SK-N-SH (cell line): Measurements from ENCODE around the gene MEA1. TPM values are rescaled to one million over a fixed set of nuclear protein-coding genes. Genes with fewer than 3 reads are reported as not detected.

ENCODE experiments used
- CTCF ChIA-PET: fragments of 300-600, 350-600 bp; formaldehyde crosslinking; extraction: SDS; loops from one replicate; lab custom pipeline; 2021; lab: Yijun Ruan, JAX
- POLR2A ChIA-PET: fragments of 350-600 bp; sonication (Branson Sonifier 250); formaldehyde crosslinking; extraction: SDS; loops from one replicate; lab custom pipeline; 2020; ENCODE audit warnings: antibody characterized with exemption, inconsistent platforms; lab: Yijun Ruan, JAX
- DNase-seq: peaks from one replicate; pipeline ENCODE4 v3.0.0; 2012
- H2AFZ ChIP-seq: fragments of 200-600 bp; sonication (generic); 2 replicates; pipeline ENCODE4 v1.8.1; 2016; ENCODE audit warnings: antibody characterized with exemption, mild to moderate bottlenecking, low read depth
- H3F3A ChIP-seq: fragments of 200-600 bp; sonication (generic); replicated peaks from 2 replicates; pipeline ENCODE3; 2016; ENCODE audit warnings: antibody characterized with exemption, mild to moderate bottlenecking; ENCODE audit not compliant: insufficient read depth
- H3K27ac ChIP-seq, 2 experiments: fragments of 200-500 bp in 1 of 2; fragments of 200-600 bp in 1 of 2; sonication (Bioruptor generic) in 1 of 2; sonication (generic), shearing (Covaris generic) in 1 of 2; 2 replicates each; pipeline versions ENCODE4 v1.5.1 to v1.6.1; 2014 to 2016; ENCODE audit warnings: low read depth in 2 of 2, inconsistent platforms in 1 of 2, low read length in 1 of 2, mild to moderate bottlenecking in 1 of 2, mixed read lengths in 1 of 2
- H3K27me3 ChIP-seq: fragments of 200-600 bp; sonication (generic), shearing (Covaris generic); 2 replicates; pipeline ENCODE4 v1.6.1; 2016; ENCODE audit warnings: mixed run types; ENCODE audit not compliant: insufficient read depth
- H3K36me3 ChIP-seq, 2 experiments: fragments of 200-500 bp in 1 of 2; fragments of 200-600 bp in 1 of 2; sonication (Bioruptor generic) in 1 of 2; sonication (generic) in 1 of 2; replicated peaks in 1 of 2; 2 replicates each; pipeline versions ENCODE3 to v1.5.1; 2014 to 2016; ENCODE audit warnings: low read length in 1 of 2, mild to moderate bottlenecking in 1 of 2; ENCODE audit not compliant: insufficient read depth in 2 of 2, control insufficient read depth in 1 of 2
- H3K4me1 ChIP-seq, 2 experiments: fragments of 200-500 bp in 1 of 2; fragments of 200-600 bp in 1 of 2; sonication (Bioruptor generic) in 1 of 2; sonication (generic), shearing (Covaris generic) in 1 of 2; 2 replicates each; pipeline versions ENCODE4 v1.5.1 to v1.6.1; 2014 to 2016; ENCODE audit warnings: low read depth in 1 of 2, low read length in 1 of 2, mixed run types in 1 of 2; ENCODE audit not compliant: insufficient read depth in 2 of 2, control insufficient read depth in 1 of 2
- H3K4me2 ChIP-seq: fragments of 200-600 bp; sonication (generic), shearing (Covaris generic); 2 replicates; pipeline ENCODE4 v1.6.1; 2017; ENCODE audit warnings: mixed run types
- H3K4me3 ChIP-seq, 2 experiments: fragments of 200-500 bp in 1 of 2; fragments of 200-600 bp in 1 of 2; sonication (Bioruptor generic) in 1 of 2; sonication (generic), shearing (Covaris generic) in 1 of 2; 2 replicates each; pipeline versions ENCODE4 v1.5.1 to v1.8.1; 2014 to 2016; ENCODE audit warnings: low read depth in 2 of 2, inconsistent platforms in 1 of 2, low read length in 1 of 2, mild to moderate bottlenecking in 1 of 2, mixed read lengths in 1 of 2, moderate library complexity in 1 of 2
- H3K79me2 ChIP-seq: fragments of 200-600 bp; sonication (generic); 2 replicates; pipeline ENCODE4 v1.8.1; 2017; ENCODE audit warnings: mild to moderate bottlenecking; ENCODE audit not compliant: insufficient read depth
- H3K9ac ChIP-seq: fragments of 200-600 bp; sonication (generic); 2 replicates; pipeline ENCODE4 v1.6.1; 2017; ENCODE audit warnings: mixed run types
- H3K9me2 ChIP-seq: fragments of 200-600 bp; sonication (generic); 2 replicates; pipeline ENCODE4 v1.6.1; 2017; ENCODE audit warnings: mixed run types
- H3K9me3 ChIP-seq: fragments of 200-600 bp; sonication (generic); 2 replicates; pipeline ENCODE4 v1.6.1; 2017; ENCODE audit warnings: mixed run types, mild to moderate bottlenecking, moderate library complexity
- H4K20me1 ChIP-seq: fragments of 200-600 bp; sonication (generic); 2 replicates; pipeline ENCODE4 v1.6.1; 2017; ENCODE audit warnings: mild to moderate bottlenecking, mixed run types; ENCODE audit not compliant: insufficient read depth
- CHD2 ChIP-seq: fragments of 150-350 bp; IDR thresholded peaks from 2 replicates; pipeline ENCODE4 v1.6.1; 2018; ENCODE audit warnings: low read length; ENCODE audit not compliant: partially characterized antibody
- EZH2phosphoT487 ChIP-seq: fragments of 200-600 bp; sonication (generic); IDR thresholded peaks from 2 replicates; pipeline ENCODE4 v1.6.1; 2017; ENCODE audit warnings: low read depth, mixed run types, mild to moderate bottlenecking, antibody characterized with exemption, moderate library complexity, borderline replicate concordance
- FOSL2 ChIP-seq: IDR thresholded peaks from 2 replicates; pipeline ENCODE4 v1.4.0; 2012; ENCODE audit warnings: low read depth, mild to moderate bottlenecking, moderate library complexity, borderline replicate concordance
- NFIC ChIP-seq: IDR thresholded peaks from 2 replicates; pipeline ENCODE4 v1.4.0; 2012; ENCODE audit warnings: borderline replicate concordance
- NRF1 ChIP-seq: IDR thresholded peaks from 2 replicates; pipeline ENCODE4 v1.6.1; 2012; ENCODE audit warnings: low read depth, mild to moderate bottlenecking, low read length
- PBX3 ChIP-seq: IDR thresholded peaks from 2 replicates; pipeline ENCODE4; 2012
- POLR2AphosphoS5 ChIP-seq: IDR thresholded peaks from 2 replicates; pipeline ENCODE4 v1.6.1; 2012; ENCODE audit warnings: low read depth, low read length
- RAD21 ChIP-seq: IDR thresholded peaks from 2 replicates; pipeline ENCODE4 v1.6.1; 2012; ENCODE audit warnings: mild to moderate bottlenecking, low read length
- RCOR1 ChIP-seq: fragments of 150-350 bp; IDR thresholded peaks from 2 replicates; pipeline ENCODE4 v1.6.1; 2017; ENCODE audit warnings: antibody characterized with exemption, low read length
- RFX5 ChIP-seq: IDR thresholded peaks from 2 replicates; pipeline ENCODE4 v1.6.1; 2012; ENCODE audit warnings: mild to moderate bottlenecking, improper control_type of control experiment, low read length
- SIN3A ChIP-seq: IDR thresholded peaks from 2 replicates; pipeline ENCODE4 v1.6.1; 2012; ENCODE audit warnings: low read depth, mild to moderate bottlenecking, low read length, moderate library complexity, borderline replicate concordance
- SMC3 ChIP-seq: IDR thresholded peaks from 2 replicates; pipeline ENCODE4 v1.6.1; 2012; ENCODE audit warnings: low read depth, low read length, improper control_type of control experiment
- TAF1 ChIP-seq: IDR thresholded peaks from 2 replicates; pipeline ENCODE4 v1.6.1; 2012; ENCODE audit warnings: low read depth, mild to moderate bottlenecking, low read length, moderate library complexity, borderline replicate concordance
- TEAD4 ChIP-seq: IDR thresholded peaks from 2 replicates; pipeline ENCODE4 v1.4.0; 2012; ENCODE audit warnings: mild to moderate bottlenecking, borderline replicate concordance; ENCODE audit not compliant: insufficient read depth
- YY1 ChIP-seq: IDR thresholded peaks from 2 replicates; pipeline ENCODE4 v1.4.0; 2012; ENCODE audit warnings: low read depth, mild to moderate bottlenecking
- ZBTB33 ChIP-seq: IDR thresholded peaks from 2 replicates; pipeline ENCODE4 v1.4.0; 2012; ENCODE audit warnings: low read depth, borderline replicate concordance
- WGBS: methylation state at CpG from one replicate; pipeline ENCODE4 v1.1.6; 2017; ENCODE audit warnings: low lambda C conversion rate; 5-methylcytosine and 5-hydroxymethylcytosine counted together
- polyA plus RNA-seq, 3 experiments: library from polyadenylated mRNA; depleted of rRNA; stranded (reverse); fragments of >200 nt; gene quantifications; 2 replicates each; pipeline ENCODE4 v1.2.3, GENCODE V29; 2012

The MEA1 gene
- polyA plus RNA-seq, 1 of the 3 experiments (the other 2 are of a cell fraction): 171 TPM

DNA sequence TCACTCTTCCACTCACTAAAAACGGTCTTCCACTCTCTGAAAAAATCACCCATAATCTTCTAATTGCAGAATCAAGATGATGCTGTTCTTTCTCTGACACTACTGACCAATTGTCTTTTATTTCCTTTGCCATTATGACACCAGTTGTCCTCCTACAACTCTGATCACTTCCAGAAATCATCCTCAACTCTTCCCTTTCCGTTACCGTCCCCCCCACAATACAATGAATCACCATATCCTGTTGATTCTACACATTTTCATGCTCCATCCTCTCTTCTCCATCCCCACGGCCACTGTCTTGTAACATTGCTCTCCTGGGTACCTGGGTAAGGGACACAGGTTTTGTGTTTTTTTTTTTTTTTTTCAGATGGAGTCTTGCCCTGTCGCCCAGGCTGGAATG lies 31.9 kb downstream of the MEA1 start:
- DNase-seq: no peak
- CTCF ChIA-PET: no interaction called here
- no peak overlapping the region for H3K27ac ChIP-seq
- peaks cover 12 to 27% of the 10 kb centered on the region in 2 experiments; a peak in 2 of 4 replicates for H3K4me1 ChIP-seq
- no peak overlapping the region for H2AFZ ChIP-seq
- no peaks in the 10 kb centered on the region for H4K20me1 ChIP-seq
- no peaks in the 10 kb centered on the region for H3K36me3 ChIP-seq
- 75% methylated on average over 5 of the region's 5 CpGs for WGBS
- peaks cover 12% of the 10 kb centered on the region for H3F3A ChIP-seq
- POLR2A ChIA-PET: no interaction called here
- no peaks in the 10 kb centered on the region for H3K27me3 ChIP-seq
- H3K9me2 ChIP-seq: no peaks in the 10 kb centered on the region
- H3K79me2 ChIP-seq: peaks cover 44% of the 10 kb centered on the region
- no peak overlapping the region for H3K4me3 ChIP-seq
- no peak overlapping the region for H3K4me2 ChIP-seq
- H3K9ac ChIP-seq: no peak overlapping the region
- TF ChIP-seq FOSL2: no peak
- no peak for TF ChIP-seq SMC3
- H3K9me3 ChIP-seq: no peaks in the 10 kb centered on the region

DNA sequence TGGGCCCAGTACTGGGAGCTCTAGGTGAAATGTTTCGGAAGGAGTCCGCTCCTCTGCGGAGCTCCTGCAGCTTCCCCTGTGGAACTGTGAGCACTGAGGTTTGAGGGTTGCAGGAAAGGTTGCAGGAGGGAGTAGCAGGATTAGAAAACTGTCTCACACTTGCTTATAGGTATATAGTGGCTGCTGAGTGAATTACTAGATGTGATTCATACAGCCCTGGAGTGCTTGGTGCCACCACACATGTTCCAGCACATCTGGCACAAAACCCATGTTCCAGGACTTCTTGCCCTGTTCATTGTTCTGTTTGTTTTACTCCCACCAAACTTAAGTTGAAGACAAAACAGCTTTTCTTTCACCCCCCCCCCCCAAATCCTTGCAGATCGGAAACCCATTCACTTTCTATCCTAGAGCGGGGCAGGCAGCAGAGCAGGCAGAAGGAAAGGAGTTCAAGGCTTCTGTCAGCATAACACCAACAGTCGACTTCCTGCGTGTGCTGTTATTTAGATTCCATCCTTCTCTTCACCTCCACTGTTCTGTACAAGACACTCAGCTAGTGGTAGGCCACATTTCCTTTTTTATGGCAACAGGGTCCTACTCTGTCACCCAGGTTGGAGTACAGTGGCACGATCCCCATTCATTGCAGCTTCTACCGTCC lies 34.1 kb downstream of the MEA1 start:
- ChIA-PET POLR2A (interaction anchor here (0.6 to 2.6 kb wide), 14 partner anchors 10 to 1106 kb away, joined by 3 to 16 read pairs (median 4); partner anchors contain the start of genes CNPY3, KLHDC3, MEA1 and MRPL2), CTCF (interaction anchor here (0.7 to 1.8 kb wide), 9 partner anchors 10 to 164 kb away, joined by 3 to 6 read pairs (median 4); partner anchors contain the start of gene CNPY3)
- H3F3A ChIP-seq: peaks cover 12% of the 10 kb centered on the region
- peak overlapping the region; percentile 66 to 81 for H3K4me3 ChIP-seq
- H3K79me2 ChIP-seq: peaks cover 40% of the 10 kb centered on the region
- no peaks in the 10 kb centered on the region for H3K27me3 ChIP-seq
- no peaks in the 10 kb centered on the region for H3K9me2 ChIP-seq
- H3K4me1 ChIP-seq: peaks cover 0 to 10% of the 10 kb centered on the region in 2 experiments; a peak in 2 of 4 replicates
- H3K27ac ChIP-seq: peak overlapping the region; percentile 80 to 86
- H3K36me3 ChIP-seq: peaks cover 0 to 5% of the 10 kb centered on the region in 2 experiments
- peak overlapping the region; percentile 98 for H3K4me2 ChIP-seq
- H2AFZ ChIP-seq: peak overlapping the region; percentile 86
- TF ChIP-seq SIN3A (no peak), EZH2phosphoT487 (no peak), YY1 (no peak)
- H3K9ac ChIP-seq: peak overlapping the region; percentile 82
- 66% methylated on average over 9 of the region's 9 CpGs for WGBS
- H3K9me3 ChIP-seq: no peaks in the 10 kb centered on the region
- peak; percentile 49 for DNase-seq
- no peaks in the 10 kb centered on the region for H4K20me1 ChIP-seq

- Histone ChIP-seq H4K20me1 (no peaks in the 10 kb centered on the region), H3K4me2 (peak within 1 kb of the TSS; percentile 98), H3F3A (peaks cover 12% of the 10 kb centered on the region), H3K9me3 (no peaks in the 10 kb centered on the region), H3K79me2 (peaks cover 39% of the 10 kb centered on the region), H3K27me3 (no peaks in the 10 kb centered on the region), H3K9me2 (no peaks in the 10 kb centered on the region), H3K27ac (peak within 1 kb of the TSS; percentile 80 to 86), H3K4me3 (peak within 1 kb of the TSS; percentile 66 to 81), H2AFZ (peak within 1 kb of the TSS; percentile 86), H3K36me3 (peaks cover 0 to 5% of the 10 kb centered on the region in 2 experiments), H3K9ac (peak within 1 kb of the TSS; percentile 82), H3K4me1 (peaks cover 0 to 10% of the 10 kb centered on the region in 2 experiments; a peak in 2 of 4 replicates)
- ChIA-PET POLR2A (interaction anchor here (0.8 to 2.6 kb wide), 13 partner anchors 9 to 415 kb away, joined by 3 to 16 read pairs (median 5); partner anchors contain the start of genes CNPY3, KLHDC3, MEA1 and MRPL2), CTCF (interaction anchor here (0.6 to 1.8 kb wide), 12 partner anchors 9 to 267 kb away, joined by 3 to 6 read pairs (median 4); partner anchors contain the start of gene CNPY3)
- WGBS: 1% methylated on average over 14 of the region's 59 CpGs
- peak; percentile 96 for DNase-seq
- TF ChIP-seq PBX3: peak; percentile 13; the same call in 1 of the 2 replicates
- TF ChIP-seq ZBTB33: no peak
- peak; percentile 14; the same call in 1 of the 2 replicates for TF ChIP-seq RCOR1
- TF ChIP-seq NFIC: no peak
- peak; percentile 42 for TF ChIP-seq NRF1
- TF ChIP-seq POLR2AphosphoS5: peak; percentile 88
- peak; percentile 75; the same call in 1 of the 2 replicates for TF ChIP-seq RFX5
- no peak for TF ChIP-seq RAD21
- no peak for TF ChIP-seq FOSL2
- TF ChIP-seq TEAD4: no peak
- TF ChIP-seq TAF1: peak; percentile 85
- peak; percentile 70 for TF ChIP-seq CHD2
These were observed 34.8 kb downstream of the MEA1 start, which contains the start of gene PEX6 for GRCh38 chr6:42978839-42979522. Gene PEX6, minus strand, starts transcription at chr6:42979181. Its CDS starts 31 bp downstream, at chr6:42979150.
